ENCODE results near the gene CAMKMT. TPM values are rescaled to one million over a fixed set of nuclear protein-coding genes. Genes with fewer than 3 reads are reported as not detected.

Gene CAMKMT
- total RNA-seq, 4 donors from 2014 or later = 2.9 to 18.8 (median 11.2) TPM

GRCh38 chr2:44620189-44620990, 258.6 kb downstream of the CAMKMT start:
- H3K4me3 ChIP-seq = no peak overlapping the region

GRCh38 chr2:44623622-44624351, 262.0 kb downstream of the CAMKMT start:
- Histone ChIP-seq H3K27ac (no peak overlapping the region), H3K4me1 (no peaks in the 10 kb centered on the region), H3K36me3 (no peaks in the 10 kb centered on the region), H3K4me3 (no peak overlapping the region), H3K9me3 (peaks cover 0 to 8% of the 10 kb centered on the region in 2 donors), H3K27me3 (no peaks in the 10 kb centered on the region)
- TF ChIP-seq POLR2A (IDR thresholded peaks at IDR 0.05) = no peak
- no peak for TF ChIP-seq CTCF (IDR thresholded peaks at IDR 0.05)
- intact Hi-C loops (cut with DNase I; ENCODE audit: low total_unique reads) = no loop called here
- DNase-seq = no peak

More at GRCh38 chr2:44620189-44620990, 258.6 kb downstream of the CAMKMT start:
- no peaks in the 10 kb centered on the region for H3K9me3 ChIP-seq
- no peaks in the 10 kb centered on the region for H3K36me3 ChIP-seq
- TF ChIP-seq CTCF (IDR thresholded peaks at IDR 0.05) = no peak
- TF ChIP-seq POLR2A (IDR thresholded peaks at IDR 0.05) = no peak
- DNase-seq = no peak
- no peaks in the 10 kb centered on the region for H3K4me1 ChIP-seq
- no peaks in the 10 kb centered on the region for H3K27me3 ChIP-seq
- no peak overlapping the region for H3K27ac ChIP-seq
- intact Hi-C loops (cut with DNase I; ENCODE audit: low total_unique reads) = no loop called here

- Histone ChIP-seq H3K4me3 (no peak overlapping the region), H3K27me3 (no peaks in the 10 kb centered on the region), H3K9me3 (peaks cover 0 to 8% of the 10 kb centered on the region in 2 donors), H3K4me1 (no peaks in the 10 kb centered on the region), H3K27ac (no peak overlapping the region), H3K36me3 (no peaks in the 10 kb centered on the region)
- intact Hi-C loops (cut with DNase I; ENCODE audit: low total_unique reads) = no loop called here
- TF ChIP-seq CTCF (IDR thresholded peaks at IDR 0.05) (no peak), POLR2A (IDR thresholded peaks at IDR 0.05) (no peak)
- no peak for DNase-seq
Measured at GRCh38 chr2:44628297-44628696, 266.6 kb downstream of the CAMKMT start.

- TF ChIP-seq CTCF (IDR thresholded peaks at IDR 0.05) = no peak
- TF ChIP-seq POLR2A (IDR thresholded peaks at IDR 0.05) = no peak
- intact Hi-C loops (cut with DNase I; ENCODE audit: low total_unique reads) = no loop called here
Measured at GRCh38 chr2:44632931-44633689, 271.4 kb downstream of the CAMKMT start.

More at GRCh38 chr2:44632931-44633689, 271.4 kb downstream of the CAMKMT start:
- no peak overlapping the region for H3K4me3 ChIP-seq
- no peaks in the 10 kb centered on the region for H3K27me3 ChIP-seq
- H3K9me3 ChIP-seq = no peaks in the 10 kb centered on the region
- H3K4me1 ChIP-seq = no peaks in the 10 kb centered on the region
- no peak for DNase-seq
- no peak overlapping the region for H3K27ac ChIP-seq
- H3K36me3 ChIP-seq = no peaks in the 10 kb centered on the region
